Hematopoietic multipotent progenitor cell treated with erythropoietin and hydrocortisone succinate and interleukin-3 and kit ligand, for 15 days (in vitro differentiated cells): ENCODE data around the gene ZSCAN5A.
A peak's percentile ranks its signal among the peaks of the same experiment; 100 is the strongest.
"Not testable (repeated sequence)": the region's sequence is repeated elsewhere in the genome, so short reads cannot be mapped to it uniquely, and the experiment has no call there.

Experiments
- DNase-seq: peaks from one replicate; pipeline ENCODE4 v3.0.0-alpha.2; 2015; ENCODE audit warnings: low spot score

The ZSCAN5A gene

DNA sequence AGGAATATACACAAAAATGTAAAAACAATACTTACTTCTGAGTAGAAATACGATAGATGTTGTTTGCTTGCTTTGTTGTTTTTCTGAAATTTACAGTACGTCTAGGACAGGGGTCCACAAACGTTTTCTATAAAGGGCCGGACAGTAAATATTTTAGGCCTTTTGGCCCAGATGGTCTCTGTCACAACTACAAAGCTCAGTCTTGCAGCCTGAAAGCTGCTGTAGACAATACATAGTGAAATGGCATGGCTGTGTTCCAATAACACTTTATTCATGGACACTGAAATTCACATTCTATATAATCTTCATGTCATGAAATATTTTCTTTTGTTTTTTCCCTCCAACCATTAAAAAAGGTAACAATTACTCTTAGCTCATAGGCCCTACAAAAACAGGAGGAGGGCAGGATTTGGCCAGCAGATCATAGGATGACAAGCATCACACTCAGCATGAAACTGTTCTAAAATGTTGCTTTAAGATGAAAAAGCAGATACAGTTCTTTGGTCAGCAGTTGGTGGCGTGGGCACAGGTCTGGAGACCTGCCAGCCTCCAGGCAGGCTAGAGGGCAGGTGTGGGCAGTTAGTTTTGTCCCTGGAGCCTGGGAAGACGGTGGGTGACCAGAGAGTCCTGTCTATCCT, 42.4 kb downstream of the ZSCAN5A start, which contains the start of gene EDDM13:
TSS of gene EDDM13 (plus strand) at position 588 of the 638 bp plus-strand sequence. CDS start 87 bp downstream, outside the sequence.
- DNase-seq = no peak

DNA sequence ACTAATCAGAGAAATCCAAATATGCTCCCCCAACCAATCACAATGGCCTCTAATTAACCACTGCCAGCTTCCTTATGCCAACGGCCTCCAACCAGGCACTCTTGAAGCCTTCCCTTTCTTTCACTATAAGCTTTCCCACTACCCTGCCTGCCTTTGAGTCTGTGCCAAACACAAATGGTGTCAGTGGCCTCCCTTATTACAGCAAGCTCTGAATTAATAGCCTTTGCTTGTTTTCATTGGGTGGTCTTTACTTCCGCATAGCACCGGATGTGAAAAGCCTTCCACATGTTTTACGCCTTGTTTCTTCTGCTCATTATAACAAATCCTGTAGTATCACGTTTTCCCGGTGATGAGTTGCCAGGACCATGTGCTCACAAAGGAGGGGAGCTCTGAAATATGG, 43.5 kb downstream of the ZSCAN5A start:
- no peak for DNase-seq

DNA sequence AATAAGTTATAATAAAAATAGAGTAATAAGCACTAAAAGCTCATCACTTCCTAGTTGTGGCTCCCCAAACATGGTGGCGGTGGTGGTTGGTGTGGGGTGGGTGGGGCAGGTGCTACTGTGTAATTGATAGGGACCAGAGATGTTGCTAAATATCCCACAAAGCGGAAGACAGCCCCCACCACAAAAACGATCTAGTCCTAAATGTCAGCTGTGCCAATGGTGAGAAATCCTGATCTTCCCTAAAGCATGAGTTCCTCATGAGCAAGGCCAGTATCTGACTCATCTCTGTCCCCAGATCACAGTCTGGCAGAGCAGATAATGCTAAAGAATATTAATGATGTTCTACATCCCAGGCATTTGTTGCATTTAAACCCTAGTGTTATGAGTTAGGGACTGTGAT, 44.0 kb downstream of the ZSCAN5A start:
- DNase-seq = no peak

DNA sequence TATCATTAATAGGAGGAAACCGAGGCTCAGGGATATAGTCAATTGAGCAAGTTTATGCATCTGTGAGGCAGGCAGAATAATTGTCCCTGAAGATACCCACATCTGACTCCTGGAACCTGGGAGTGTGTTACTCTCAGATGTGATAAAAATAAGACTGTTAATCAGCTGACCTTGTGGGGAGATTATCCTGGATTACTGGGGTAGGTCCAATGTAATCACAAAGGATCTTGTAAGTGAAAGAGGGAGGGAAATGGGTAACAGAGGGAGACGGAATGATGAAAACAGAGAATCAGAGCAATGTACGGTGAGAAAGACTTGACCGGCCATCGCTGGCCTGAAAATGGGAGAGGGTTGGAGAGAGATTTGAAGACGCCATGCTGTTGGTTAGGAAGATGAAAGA, 45.3 kb downstream of the ZSCAN5A start:
- no peak for DNase-seq

DNA sequence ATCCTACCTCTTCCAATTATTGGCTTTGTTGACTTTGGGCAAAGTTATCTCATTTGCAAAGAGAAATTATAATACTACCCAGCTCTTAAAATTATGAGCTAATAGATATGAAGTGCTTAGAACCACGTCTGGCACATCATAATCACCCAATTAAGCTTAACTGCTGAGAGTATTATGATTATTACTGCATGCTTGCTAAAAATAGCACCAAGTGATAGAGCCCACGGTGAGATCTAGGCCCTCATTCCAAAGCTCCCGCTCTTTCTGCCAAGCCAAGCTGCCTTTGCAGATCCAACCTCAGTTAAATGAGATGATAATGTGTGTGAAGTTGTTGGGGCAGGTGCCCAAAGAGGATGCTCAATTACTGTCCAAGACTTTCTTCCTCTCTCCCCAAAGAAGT, 48.6 kb downstream of the ZSCAN5A start:
- no peak for DNase-seq

DNA sequence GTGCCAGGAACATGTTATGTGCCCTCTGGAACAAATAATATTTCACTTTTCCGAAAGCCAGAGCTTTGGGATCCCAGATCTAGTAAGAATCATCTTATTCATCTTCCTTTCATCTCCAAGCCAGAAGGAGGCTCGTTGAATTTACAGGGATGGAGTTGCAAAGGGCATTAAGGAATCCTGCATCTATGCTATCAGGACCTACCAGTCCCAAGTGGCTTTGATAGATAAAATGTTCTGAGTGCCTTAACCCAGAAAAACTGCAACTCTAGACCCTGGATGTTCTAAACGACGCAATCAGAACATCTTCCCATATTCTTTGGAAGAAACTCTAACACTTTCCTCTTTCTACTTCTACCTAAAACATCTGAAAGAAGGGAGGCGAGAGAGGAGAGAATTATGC, 51.3 kb downstream of the ZSCAN5A start:
- no peak for DNase-seq

DNA sequence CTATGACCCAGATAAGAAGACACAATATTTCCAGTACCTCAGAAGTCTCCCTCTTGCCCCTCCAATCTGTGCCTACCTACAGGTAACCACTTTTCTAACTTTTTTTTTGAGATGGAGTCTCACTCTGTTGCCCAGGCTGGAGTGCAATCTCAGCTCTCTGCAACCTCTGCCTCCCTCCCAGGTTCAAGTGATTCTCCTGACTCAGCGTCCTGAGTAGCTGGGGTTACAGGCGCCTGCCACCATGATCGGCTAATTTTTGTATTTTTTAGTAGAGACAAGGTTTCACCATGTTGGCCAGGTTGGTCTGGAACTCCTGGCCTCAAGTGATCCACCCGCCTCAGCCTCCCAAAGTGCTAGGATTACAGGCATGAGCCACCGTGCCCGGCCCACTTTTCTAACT, 52.7 kb downstream of the ZSCAN5A start:
- DNase-seq = not testable (repeated sequence)

DNA sequence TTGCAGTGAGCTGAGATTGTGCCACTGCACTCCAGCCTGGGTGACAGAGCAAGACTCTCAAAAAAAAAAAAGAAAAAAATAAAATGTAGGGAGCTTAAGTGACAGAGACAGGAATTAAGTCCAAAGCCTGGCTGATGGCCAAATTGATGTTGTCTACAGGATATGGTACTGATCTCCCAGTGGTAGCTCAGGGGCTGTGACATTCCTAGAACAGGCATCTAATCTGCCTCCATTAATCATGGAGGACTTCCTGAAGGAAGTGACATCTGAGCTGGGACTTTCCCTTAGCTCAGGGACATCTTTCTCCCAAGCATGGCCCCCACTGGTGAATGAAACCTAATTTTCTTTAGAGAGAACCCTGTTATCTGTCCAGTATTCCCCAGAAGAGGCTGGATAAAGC, 53.5 kb downstream of the ZSCAN5A start:
- DNase-seq = no peak

DNA sequence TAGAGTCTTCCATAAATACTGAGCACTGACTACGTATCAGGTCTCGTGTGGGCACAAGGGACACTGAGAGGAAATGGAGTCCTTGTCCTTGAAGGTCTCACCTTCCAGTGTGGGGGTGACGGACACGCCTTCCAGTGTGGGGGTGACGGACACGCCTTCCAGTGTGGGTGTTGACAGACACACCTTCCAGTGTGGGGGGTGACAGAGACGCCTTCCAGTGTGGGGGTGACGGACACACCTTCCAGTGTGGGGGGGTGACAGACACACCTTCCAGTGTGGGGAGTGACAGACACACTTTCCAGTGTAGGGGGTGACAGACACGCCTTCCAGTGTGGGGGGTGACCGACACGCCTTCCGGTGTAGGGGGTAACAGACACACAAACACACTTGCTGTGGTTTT, 56.4 kb downstream of the ZSCAN5A start:
- DNase-seq = no peak

DNA sequence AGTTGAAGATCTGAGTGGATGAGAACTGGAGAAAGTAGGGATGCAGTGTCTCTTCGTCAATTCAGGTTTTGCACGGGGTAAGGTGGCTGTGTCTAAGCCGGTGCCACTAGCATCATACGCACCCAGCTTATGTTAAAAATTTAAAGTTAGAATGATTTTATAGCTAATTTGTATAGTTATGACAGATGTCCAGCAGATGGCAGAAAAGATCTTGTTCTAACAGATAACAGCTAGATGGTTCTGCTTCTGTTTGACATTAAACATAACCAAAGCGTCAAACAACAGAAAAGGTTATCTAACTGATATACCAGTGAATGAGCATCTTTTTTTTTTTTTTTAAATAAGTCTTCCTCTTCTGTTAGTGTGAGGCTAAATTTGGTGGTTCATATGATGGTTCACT, 60.9 kb downstream of the ZSCAN5A start:
- peak; percentile 70 for DNase-seq

DNA sequence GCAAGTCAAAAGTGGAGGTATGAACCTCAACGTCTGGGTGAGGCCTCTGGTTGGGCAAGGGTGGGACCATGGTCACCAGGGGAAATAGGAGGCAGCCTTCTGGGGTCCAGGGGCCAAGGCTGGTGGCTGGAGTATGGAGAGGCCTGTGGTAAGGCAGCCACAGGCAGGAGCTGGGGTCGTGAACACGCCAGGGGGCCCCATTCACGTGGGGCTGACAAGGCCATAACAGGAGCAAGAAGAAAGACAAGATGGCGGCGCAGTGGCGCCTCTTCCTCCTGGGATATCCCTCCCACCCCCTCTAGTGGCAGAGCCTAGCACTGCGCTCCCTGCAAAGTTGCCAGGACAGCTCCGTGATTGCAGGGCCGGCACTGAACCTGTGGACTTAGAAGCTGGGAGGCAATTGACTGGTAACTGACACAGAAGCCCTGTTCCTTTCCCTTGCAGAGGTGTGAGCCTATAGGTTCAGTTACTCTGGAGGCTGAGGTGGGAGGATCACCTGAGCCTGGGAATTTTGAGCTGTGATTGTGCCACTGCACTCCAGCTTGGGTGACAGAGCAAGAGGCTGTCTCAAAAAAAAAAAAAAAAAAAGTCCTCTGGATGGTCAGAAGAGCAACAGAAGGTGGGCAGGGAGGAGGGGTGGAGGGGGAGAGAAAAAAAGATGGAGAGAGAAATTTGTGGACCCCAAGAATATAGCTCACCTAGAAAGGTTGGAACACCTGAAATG, 61.8 kb downstream of the ZSCAN5A start:
- DNase-seq = peak; percentile 74

DNA sequence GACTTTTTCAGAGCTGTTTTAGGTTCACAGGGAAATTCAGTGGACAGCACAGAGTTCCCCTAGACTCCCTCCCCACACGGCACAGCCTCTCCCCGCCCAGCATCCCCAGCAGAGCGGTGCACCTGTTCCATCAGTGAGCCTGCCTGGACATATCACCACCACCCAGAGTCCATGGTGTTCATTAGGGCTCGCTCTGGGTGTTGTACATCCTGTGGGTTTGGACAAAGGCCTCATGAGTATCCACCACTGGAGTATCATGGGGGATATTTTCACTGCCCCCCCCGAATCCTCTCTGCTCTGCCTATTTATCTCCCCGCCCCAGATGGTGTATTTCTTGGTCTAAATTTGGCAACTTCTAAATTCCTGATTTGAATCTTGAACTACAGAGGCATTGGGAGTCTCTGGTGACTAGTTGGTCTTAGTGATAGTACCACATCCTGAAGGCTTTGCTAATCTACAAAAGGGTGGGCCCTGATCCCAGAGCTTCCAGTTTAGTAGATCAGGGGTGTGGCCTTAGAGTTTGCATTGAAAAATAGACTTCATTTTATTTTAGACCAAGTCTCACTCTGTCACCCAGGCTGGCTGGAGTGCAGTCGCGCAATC, 65.8 kb downstream of the ZSCAN5A start:
- DNase-seq = peak; percentile 62

DNA sequence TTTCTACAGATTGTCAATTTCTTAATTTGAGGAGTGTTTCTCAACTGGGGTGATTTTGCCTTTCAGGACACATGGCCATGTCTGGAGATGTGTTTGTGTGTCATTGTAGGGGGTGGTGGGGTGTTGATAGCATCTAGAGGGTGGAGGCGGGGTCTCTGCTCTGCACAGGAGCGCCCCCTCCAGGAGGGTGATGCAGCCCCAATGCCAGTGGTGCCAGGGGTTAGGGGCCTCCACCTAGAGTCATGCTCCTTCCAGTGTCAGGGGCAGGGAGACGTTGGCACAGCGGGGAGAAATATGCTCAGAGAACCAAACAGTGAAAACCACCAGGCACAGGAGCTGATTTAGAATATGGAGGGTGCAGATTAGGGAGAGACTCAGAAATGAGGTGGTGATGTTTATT, 68.9 kb downstream of the ZSCAN5A start:
- not testable (repeated sequence) for DNase-seq

DNA sequence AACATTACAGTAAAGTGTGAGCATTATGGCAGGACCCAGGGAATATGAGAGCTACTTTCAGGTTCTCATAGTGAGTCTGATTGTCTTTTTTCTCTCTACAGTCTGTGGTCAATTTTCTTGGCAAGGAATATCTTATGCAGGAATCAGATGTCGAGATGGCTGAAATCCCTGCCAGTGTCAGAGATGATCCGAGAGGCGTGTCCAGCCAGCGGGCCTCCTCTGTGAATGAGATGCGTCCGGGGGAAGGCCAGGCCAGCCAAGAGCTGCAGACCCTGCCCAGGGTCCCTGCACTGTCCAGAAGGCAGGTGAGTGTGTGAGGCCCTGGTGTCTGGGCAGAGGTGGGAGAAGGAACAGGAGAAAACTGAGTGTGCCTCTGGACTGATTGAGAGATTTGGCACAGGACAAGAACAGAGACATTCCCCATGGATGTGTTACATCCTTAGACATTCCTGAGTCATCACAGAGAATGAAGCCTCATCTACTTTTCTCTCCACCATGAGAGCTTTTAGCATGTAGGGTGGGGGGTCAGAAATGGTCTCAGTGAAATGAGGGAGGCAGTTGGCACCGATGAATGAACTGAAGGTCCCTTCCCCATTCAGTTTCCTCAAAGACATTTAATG, 69.4 kb downstream of the ZSCAN5A start:
- DNase-seq = no peak

DNA sequence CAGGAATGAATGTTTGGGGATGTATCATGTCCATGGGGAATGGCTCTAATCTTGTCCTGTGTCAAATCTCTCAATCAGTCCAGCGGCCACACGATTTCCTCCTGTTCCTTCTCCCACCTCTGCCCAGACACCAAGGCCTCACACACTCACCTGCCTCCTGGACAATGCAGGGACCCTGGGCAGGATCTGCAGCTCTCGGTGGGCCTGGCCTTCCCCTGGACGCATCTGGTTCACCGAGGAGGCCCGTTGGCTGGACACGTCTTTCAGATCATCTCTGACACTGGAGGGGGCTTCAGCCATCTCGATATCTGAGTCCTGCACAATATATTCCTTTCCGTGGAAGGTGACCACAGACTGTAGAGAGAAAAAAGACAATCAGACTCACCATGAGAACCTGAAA, 91.2 kb downstream of the ZSCAN5A start:
- DNase-seq = no peak

DNA sequence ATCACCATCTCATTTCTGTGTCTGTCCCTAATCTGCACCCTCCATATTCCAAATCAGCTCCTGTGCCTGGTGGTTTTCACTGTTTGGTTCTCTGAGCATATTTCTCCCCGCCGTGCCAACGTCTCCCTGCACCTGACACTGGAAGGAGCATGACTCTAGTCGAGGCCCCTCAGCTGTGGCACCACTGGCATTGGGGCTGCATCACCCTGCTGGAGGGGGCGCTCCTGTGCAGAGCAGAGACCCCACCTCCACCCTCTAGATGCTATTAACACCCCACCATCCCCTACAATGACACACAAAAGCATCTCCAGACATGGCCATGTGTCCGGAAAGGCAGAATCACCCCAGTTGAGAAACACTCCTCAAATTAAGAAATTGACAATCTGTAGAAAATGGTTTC, 91.7 kb downstream of the ZSCAN5A start:
- DNase-seq = no peak

DNA sequence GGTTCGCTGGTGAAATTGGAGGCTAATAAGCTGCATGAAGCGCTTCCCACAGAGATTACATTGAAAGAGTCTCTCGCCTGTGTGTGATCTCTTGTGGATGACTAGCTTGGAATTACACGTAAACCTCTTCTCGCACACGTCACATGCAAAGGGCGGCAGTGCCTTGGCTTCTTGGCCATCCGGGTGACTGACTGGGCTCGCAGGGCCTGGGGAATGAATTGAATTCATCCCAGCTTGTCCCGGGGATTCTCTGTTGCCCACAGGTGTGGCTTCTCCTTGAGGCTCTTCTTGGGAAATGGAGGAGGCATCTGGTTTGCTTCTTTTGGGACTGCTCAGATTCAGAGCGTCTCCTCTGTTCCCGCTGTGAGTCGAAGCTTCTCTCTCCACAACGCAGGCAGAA, 92.8 kb downstream of the ZSCAN5A start:
- DNase-seq = no peak

DNA sequence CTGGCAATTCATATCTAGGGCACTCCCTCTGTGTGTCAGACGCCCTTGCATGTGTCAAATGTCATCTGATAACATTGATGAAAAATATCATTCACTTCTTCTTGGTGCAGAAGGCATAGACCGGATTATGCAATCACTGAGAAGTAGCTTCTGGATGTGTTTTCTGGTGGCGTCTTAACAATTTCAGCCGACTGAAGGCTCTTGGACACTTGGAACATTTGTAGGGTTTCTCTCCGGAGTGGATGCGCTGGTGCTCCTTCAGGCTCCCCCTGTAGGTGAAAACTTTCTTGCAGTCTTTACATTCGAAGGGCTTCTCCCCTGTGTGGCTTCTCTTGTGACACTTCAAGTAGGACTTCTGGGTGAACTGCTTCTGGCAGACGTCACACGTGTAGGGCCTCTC, 93.2 kb downstream of the ZSCAN5A start:
- DNase-seq = not testable (repeated sequence)

DNA sequence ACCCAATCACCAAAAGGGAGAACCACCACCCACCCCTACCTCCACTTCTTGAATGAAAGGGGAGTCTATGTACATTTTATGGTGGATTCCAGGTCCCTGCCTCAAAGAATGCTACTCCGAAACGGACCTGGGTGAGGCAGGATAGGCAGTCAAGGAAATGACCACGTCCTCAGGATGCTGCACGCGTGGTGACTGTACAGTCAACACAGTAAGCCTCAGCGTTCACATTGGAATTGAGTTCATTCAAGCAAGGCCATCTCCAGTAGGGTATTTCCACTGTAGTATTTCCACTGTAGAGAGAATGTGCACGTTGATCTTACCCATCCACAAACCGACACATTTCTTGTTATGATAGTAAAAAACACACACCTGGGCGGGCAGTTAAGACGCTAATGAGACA, 95.7 kb downstream of the ZSCAN5A start:
- no peak for DNase-seq

DNA sequence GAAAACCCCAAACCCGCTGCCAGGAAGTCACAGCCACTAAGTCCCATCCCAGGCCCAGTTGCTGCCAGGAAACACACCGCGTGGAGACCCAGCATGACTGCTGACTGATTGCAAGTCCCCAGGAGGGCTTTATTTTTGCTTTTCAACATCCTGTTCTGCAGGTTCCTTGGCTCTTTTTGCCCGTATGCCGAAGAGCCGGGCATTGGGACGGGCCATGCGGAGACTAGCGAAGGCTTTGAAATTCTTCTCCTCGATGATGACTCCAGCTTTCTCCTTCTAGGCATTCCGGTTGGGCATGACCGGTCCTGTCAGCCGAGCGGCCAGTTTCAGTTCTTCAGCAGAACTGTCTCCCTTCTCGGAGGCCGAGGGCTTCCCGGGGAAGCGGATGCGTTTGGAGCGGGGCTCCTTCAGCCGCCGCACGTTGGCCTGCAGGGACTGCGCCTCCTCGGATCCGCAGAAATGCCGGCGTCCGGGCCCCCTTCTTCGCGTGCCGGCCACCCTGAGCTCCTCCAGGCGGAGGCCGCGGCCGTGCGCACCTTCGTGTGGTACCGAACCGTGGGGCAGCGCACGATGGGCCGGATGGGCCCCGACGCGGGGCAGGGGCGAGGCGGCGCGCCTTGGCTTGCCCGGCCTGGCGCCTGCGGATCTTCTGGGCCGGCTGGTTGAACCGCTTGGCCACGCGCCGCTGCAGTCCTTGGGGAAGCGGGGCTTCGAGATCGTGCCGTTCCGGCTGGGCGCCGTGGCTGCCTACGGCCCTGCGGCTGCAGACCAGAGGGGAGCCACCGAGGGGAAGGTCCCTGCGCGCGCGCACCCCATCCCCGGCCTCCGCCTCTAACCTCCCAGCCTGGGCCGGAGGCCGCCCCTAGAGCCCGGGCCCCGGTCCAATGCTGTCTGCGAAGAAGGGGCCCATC, 97.3 kb downstream of the ZSCAN5A start:
- no peak for DNase-seq

DNA sequence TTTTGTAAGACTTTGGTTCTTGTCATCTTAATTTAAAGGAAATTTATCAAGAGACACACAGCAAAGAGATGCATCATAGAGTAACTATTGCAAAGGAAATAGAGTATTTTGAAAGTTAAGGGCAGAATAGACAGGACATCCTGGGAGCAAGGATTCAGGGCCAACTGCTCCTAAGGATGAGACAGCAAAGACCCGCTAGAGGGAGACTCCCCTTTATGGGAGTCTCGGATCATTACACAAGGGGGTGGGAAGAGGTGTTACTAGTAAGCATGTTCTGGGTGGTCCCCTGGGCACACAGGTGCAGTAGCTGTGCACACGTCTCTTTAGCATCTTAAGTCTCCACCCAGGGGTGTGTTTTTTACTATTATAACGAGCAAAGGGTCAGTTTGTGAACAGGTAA, 102.9 kb downstream of the ZSCAN5A start:
- no peak for DNase-seq

DNA sequence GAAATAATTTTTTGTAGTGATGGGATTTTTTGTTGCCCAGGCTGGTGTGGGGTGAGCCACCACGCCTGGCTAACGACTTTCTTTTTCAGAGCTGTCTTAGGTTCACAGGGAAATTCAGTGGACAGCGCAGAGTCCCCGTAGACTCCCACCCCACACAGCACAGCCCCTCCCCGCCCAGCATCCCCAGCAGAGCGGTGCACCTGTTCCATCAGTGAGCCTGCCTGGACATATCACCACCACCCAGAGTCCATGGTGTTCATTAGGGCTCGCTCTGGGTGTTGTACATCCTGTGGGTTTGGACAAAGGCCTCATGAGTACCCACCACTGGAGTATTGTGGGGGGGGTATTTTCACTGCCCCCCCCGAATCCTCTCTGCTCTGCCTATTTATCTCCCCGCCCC, 104.6 kb downstream of the ZSCAN5A start:
- DNase-seq = not testable (repeated sequence)
